Activated CD4-positive, alpha-beta T cell treated with anti-CD3 and anti-CD28 coated beads, Interleukin-2, Interleukin-6, amounts not matched to agents 100 ng/mL and 50 ng/mL, durations not matched to agents 16 hours and 8 hours (primary cell): Measurements from ENCODE around the gene KIZ.

Experiments
- DNase-seq: peaks from one replicate; pipeline ENCODE4 v3.0.0-alpha.2; 2020

The KIZ gene

DNA sequence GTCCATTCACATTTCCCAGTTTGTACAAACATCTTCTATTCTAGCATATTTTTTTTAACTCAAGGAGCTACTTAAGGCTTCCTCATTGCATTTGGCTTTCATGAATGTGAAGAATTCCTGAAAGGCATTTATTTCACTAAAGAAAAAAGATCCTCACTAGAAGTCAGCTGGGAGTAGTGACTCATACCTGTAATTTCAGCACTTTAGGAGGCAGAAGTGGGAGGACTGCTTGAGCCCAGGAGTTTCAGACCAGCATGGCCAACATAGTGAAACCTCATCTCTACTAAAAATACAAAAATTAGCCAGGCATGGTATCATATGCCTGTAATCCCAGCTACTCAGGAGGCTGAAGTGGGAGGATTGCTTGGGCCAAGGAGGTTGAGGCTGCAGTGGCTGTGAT, 146.4 kb downstream of the KIZ start:
- DNase-seq = no peak

DNA sequence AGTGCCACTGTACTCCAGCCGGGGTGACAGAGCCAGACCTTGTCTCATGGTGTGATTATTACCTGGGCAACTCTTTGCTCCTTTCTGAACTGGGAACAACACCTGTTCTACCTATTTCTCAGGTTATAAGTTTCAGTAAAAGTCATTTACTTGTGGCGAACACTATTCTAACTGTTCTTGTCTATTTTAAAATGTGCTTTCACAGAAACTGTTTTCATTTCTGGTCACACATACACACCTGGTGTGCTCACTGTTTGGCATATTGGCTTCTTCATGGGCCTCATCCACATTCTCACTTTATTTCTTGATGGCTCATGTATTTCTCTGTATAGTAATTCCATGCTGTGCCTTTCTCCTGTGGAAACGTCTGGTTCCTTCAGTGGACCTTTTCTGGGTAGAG, 146.8 kb downstream of the KIZ start:
- DNase-seq = no peak

- DNase-seq = no peak
These were observed 148.0 kb downstream of the KIZ start for GRCh38 chr20:21273755-21274386.

GRCh38 chr20:21278829-21279228, 152.9 kb downstream of the KIZ start:
- no peak for DNase-seq

- no peak for DNase-seq
These were observed 154.0 kb downstream of the KIZ start for GRCh38 chr20:21279706-21280521.

DNA sequence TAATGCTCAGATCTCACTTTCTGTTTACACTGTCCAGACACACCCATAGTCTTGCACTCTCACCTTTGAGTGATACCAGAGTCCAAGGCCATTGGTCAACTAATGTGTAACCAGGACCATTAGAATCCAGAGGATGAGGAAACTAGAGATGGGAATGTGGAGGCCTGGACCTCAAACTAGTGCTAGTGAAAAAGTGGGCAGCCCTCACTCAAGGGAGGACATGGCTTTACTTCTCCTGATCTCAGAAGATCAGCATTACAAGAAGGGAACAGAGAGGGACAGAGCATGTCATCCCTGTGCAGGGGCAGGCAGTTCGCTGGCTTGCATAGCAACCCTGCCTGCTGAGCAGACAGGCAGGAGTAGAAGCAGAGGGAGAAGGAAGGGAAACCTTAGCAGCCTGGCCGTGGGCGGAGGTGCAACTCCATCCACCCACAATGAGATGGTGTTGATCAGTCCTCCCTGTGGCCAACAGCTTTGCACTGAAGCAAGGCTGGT, 154.7 kb downstream of the KIZ start:
- DNase-seq = no peak

DNA sequence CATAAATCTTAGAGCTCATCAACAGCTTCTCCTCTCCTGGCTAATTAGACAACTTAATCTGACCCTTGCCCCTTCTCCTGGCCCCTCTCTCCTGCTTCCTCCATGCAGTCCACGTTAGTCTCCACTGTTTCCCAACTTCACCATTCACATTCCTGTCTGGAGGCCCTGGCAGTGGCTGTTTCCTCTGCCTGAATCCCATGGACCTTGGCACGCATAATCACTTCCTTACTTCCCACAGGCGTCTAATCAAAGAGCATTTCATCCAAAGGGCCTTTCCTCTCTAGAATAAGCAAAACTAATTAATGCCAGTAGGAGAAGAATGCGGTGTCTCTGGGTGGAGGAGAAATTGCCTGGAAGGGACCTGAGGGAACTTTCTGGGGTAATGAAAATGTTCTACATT, 160.9 kb downstream of the KIZ start:
- DNase-seq = no peak

DNA sequence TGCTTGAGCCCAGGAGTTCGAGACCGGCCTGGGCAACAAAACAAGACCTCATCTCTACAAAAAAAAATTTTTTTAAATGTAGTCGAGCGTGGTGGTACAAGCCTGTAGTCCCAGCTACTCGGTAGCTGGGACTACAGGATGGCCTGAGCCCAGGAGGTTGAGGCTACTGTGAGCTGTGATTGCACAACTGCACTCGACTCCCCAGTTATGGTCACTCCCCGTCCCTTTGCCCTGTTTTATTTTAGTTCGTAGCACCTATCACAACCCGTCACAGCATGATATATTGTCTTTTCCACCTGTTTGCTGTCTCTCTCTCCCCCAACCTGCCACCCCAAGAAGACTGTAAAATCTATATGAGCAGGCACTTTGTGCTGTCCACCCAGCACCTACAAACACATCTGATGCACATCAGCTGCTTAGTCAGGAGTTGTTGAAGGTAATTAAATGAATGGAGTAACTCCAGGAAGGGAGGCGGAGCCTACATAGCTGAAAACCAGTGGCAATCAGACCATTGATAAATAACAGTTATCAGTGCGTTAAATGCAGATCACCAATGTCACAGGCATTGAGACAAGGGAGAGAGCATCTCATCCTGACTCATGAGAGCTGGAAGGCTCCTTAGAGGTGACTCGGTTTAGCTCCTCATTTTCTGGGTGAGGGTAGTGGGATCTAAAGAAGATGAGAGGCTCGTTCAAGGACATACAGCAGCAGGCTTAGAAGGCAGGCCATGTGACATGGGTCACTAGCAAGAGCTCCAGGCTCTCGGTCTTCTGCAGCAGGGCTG, 162.9 kb downstream of the KIZ start:
- no peak for DNase-seq

GRCh38 chr20:21289651-21290050, 163.8 kb downstream of the KIZ start:
- DNase-seq = no peak

GRCh38 chr20:21291026-21291425, 165.1 kb downstream of the KIZ start:
- DNase-seq = no peak

- no peak for DNase-seq
These were observed 168.9 kb downstream of the KIZ start for GRCh38 chr20:21294755-21295154.
